NOMO-1 (cell line): ENCODE results near the gene HNRNPU.
A peak's percentile ranks its signal among the peaks of the same experiment; 100 is the strongest.

Source experiments
- DNase-seq, 2 experiments: peaks; one replicate each; lab custom pipeline; 2025; ENCODE audit not compliant: unreplicated experiment in 2 of 2; lab: John Stamatoyannopoulos, UW

The HNRNPU gene

GRCh38 chr1:244813327-244813726, 51.0 kb downstream of the HNRNPU start:
- no peak for DNase-seq

- DNase-seq: no peak
Observed at GRCh38 chr1:244810221-244810620, 54.1 kb downstream of the HNRNPU start.

GRCh38 chr1:244807138-244807537, 57.2 kb downstream of the HNRNPU start:
- DNase-seq: no peak

GRCh38 chr1:244804841-244805240, 59.5 kb downstream of the HNRNPU start:
- DNase-seq: no peak

- DNase-seq: no peak
Observed at GRCh38 chr1:244802556-244803239, 61.6 kb downstream of the HNRNPU start.

- no peak for DNase-seq
Observed at GRCh38 chr1:244802041-244802440, 62.3 kb downstream of the HNRNPU start.

- peak; percentile 71 to 73 for DNase-seq
Observed at GRCh38 chr1:244801246-244801645, 63.1 kb downstream of the HNRNPU start.

GRCh38 chr1:244800821-244801220, 63.5 kb downstream of the HNRNPU start:
- no peak for DNase-seq
